ENCODE measurements around the gene PRPF8.
"Not testable (repeated sequence)": the region's sequence is repeated elsewhere in the genome, so short reads cannot be mapped to it uniquely, and the experiment has no call there.

Gene PRPF8

DNA sequence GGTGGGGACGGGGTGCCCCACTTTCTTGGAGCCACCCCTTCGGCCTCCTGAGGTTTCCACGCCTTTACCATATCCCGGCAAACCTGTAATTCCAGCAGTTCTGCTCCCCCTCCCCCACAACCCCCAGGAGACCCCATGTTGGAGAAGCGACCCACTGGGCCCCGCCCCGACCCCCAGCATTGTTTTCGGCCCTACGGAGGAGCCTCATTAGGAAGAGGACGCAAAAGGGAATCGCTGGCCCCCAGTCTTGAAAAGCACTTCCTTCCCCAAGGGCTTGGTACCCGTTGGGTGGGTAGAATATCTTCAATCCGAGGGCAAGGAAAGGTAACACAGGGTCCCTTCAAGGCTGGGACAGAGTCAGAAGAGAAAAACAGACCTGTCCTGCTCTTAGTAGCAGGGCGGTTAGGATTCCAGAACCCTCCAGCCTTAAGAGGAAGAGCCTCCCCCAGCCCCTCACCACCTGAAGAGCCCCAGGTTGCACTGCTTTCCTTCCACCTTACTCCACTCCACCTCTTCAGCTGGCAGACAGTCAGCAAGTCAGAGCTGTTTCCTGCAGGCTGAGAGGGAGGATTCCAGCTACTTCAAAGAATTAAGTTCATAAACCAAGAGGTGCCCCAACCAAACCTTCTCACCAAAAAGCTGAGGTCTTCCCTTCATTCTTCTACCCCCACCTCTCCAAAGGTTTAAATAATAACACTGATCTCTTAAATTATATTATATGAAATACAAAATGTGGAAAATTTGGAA is 26.3 kb upstream of the PRPF8 start:
- H3K4me3 ChIP-seq (replicated peaks; ENCODE audit: insufficient read depth, low read length), result no peak overlapping the region
- H3K27ac ChIP-seq (replicated peaks), result no peak overlapping the region
- peaks cover 2% of the 10 kb centered on the region for H3K27me3 ChIP-seq (ENCODE audit: insufficient read depth, poor library complexity, severe bottlenecking)
- TF ChIP-seq, protein P1, sequence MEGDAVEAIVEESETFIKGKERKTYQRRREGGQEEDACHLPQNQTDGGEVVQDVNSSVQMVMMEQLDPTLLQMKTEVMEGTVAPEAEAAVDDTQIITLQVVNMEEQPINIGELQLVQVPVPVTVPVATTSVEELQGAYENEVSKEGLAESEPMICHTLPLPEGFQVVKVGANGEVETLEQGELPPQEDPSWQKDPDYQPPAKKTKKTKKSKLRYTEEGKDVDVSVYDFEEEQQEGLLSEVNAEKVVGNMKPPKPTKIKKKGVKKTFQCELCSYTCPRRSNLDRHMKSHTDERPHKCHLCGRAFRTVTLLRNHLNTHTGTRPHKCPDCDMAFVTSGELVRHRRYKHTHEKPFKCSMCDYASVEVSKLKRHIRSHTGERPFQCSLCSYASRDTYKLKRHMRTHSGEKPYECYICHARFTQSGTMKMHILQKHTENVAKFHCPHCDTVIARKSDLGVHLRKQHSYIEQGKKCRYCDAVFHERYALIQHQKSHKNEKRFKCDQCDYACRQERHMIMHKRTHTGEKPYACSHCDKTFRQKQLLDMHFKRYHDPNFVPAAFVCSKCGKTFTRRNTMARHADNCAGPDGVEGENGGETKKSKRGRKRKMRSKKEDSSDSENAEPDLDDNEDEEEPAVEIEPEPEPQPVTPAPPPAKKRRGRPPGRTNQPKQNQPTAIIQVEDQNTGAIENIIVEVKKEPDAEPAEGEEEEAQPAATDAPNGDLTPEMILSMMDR (IDR thresholded peaks at IDR 0.05; ENCODE audit: insufficient read depth, low read length), result no peak
- TF ChIP-seq POLR2AphosphoS5 (IDR thresholded peaks at IDR 0.05; ENCODE audit: low read depth) (no peak), SPI1 (IDR thresholded peaks at IDR 0.05; ENCODE audit: borderline replicate concordance, low read depth) (no peak), GABPA (IDR thresholded peaks at IDR 0.05; ENCODE audit: low read depth) (no peak)
- no peak for DNase-seq (ENCODE audit: low read depth in 1 of 2, low spot score in 1 of 2)

DNA sequence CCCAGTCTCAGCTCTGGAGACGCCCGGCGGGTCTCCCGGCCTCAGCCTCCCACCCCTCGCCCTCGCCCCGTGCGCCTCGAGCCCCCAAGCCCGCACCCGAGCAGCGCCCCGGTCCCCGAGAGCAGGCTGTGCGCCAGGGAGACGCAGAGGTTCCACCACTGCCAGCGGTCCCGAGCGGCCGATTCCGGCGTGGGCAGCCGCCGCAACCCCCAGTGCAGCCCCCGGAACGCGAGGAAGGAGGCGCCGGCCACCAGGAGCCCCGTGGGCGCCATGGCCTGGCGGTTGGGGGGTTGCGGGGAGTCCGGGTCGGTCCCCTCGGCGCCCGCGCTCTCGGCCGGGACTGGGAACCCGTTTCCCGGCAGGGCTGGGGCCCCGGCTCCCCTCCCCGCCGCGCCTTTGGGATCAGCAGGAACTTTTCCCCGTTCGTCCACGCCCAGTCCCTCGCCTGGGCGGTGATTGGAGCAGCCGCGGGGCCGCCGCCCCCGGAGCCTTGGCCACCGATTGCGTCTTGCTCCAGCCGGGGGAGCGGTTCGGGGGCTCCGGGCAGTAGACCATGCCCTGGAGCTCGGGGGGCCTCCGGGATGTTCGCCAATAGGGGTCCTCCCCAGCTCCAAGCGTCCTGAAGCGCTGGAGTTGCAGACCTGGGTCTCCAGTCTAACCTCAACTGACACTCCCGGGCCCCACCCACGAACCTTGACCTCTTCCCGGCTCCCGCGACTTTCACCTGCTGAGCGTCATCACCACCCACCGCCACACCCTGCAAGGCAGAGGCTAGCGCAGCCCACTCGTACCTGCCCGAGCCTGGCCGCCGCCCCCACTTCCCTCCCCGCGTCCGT is 25.5 kb upstream of the PRPF8 start, which contains the start of gene TLCD2:
Gene TLCD2 (minus strand): TSS at position 407 of the 836 bp plus-strand sequence. CDS start 135 bp downstream, at position 272.
- H3K4me3 ChIP-seq (replicated peaks; ENCODE audit: insufficient read depth, low read length), result peak within 1 kb of the TSS; percentile 40
- DNase-seq (ENCODE audit: low read depth in 1 of 2, low spot score in 1 of 2), result no peak
- no peak for TF ChIP-seq SPI1 (IDR thresholded peaks at IDR 0.05; ENCODE audit: borderline replicate concordance, low read depth)
- no peak within 1 kb of the TSS for H3K27ac ChIP-seq (replicated peaks)
- H3K27me3 ChIP-seq (ENCODE audit: insufficient read depth, poor library complexity, severe bottlenecking), result peaks cover 2% of the 10 kb centered on the region

DNA sequence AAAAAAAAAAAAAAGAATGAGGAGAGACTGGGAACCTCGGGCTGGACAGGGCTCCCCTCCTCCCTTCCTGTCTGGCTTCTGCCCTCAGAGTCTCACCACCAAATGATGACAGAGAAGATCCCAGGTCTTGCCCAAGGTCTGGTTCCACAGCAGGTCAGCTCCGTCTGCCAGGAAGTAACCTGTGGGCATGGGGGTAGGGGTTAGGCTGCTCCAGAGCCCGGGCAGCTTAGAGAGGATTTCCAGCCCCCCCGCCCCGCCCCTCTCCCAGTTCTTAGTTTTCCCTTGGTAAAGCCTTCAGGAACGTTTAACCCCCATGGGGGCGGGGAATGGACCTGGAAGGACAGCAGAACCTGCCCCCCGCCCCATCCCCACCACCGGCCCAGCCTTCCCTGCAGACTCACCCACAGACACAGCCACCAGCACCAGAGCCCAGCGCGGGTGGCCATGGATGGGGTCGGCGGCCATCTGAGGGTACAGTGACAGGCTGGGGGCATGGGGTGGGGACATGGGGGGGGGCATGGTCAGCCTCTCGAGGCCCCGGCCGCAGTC is 24.8 kb upstream of the PRPF8 start:
- peaks cover 2% of the 10 kb centered on the region for H3K27me3 ChIP-seq (ENCODE audit: insufficient read depth, poor library complexity, severe bottlenecking)
- no peak overlapping the region for H3K27ac ChIP-seq (replicated peaks)
- DNase-seq (ENCODE audit: low read depth in 1 of 2, low spot score in 1 of 2), result peak in 1 of 2 experiments; percentile 55
- TF ChIP-seq, protein P1 (IDR thresholded peaks at IDR 0.05; ENCODE audit: insufficient read depth, low read length), result no peak
- TF ChIP-seq, protein P2, sequence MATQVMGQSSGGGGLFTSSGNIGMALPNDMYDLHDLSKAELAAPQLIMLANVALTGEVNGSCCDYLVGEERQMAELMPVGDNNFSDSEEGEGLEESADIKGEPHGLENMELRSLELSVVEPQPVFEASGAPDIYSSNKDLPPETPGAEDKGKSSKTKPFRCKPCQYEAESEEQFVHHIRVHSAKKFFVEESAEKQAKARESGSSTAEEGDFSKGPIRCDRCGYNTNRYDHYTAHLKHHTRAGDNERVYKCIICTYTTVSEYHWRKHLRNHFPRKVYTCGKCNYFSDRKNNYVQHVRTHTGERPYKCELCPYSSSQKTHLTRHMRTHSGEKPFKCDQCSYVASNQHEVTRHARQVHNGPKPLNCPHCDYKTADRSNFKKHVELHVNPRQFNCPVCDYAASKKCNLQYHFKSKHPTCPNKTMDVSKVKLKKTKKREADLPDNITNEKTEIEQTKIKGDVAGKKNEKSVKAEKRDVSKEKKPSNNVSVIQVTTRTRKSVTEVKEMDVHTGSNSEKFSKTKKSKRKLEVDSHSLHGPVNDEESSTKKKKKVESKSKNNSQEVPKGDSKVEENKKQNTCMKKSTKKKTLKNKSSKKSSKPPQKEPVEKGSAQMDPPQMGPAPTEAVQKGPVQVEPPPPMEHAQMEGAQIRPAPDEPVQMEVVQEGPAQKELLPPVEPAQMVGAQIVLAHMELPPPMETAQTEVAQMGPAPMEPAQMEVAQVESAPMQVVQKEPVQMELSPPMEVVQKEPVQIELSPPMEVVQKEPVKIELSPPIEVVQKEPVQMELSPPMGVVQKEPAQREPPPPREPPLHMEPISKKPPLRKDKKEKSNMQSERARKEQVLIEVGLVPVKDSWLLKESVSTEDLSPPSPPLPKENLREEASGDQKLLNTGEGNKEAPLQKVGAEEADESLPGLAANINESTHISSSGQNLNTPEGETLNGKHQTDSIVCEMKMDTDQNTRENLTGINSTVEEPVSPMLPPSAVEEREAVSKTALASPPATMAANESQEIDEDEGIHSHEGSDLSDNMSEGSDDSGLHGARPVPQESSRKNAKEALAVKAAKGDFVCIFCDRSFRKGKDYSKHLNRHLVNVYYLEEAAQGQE (IDR thresholded peaks at IDR 0.05; ENCODE audit: insufficient replicate concordance, low read depth), result no peak
- no peak for TF ChIP-seq POLR2AphosphoS5 (IDR thresholded peaks at IDR 0.05; ENCODE audit: low read depth)
- no peak for TF ChIP-seq SPI1 (IDR thresholded peaks at IDR 0.05; ENCODE audit: borderline replicate concordance, low read depth)
- no peak for TF ChIP-seq GABPA (IDR thresholded peaks at IDR 0.05; ENCODE audit: low read depth)
- peak overlapping the region; percentile 40 for H3K4me3 ChIP-seq (replicated peaks; ENCODE audit: insufficient read depth, low read length)

DNA sequence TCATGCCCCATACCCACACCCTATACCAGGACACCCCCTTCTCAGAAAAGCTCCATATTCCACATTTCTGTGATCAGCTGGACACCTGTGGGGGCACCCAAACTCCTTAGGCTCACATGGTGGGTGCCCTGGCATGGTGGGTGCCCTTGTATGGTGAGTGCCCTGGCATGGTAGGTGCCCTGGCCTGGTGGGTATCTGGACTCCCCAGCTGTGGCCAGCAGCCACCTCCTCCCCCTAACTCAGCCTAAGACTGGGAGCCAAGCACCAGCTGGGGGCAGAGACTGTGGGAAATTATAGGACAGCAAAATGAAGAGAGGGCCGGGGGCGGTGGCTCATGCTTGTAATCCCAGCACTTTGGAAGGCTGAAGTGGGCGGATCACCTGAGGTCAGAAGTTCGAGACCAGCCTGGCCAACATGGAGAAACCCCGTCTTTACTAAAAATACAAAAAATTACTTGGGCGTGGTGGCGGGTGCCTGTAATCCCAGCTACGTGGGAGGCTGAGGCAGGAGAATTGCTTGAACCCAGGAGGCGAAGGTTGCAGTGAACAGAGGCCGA is 24.2 kb upstream of the PRPF8 start:
- not testable (repeated sequence) for H3K4me3 ChIP-seq (replicated peaks; ENCODE audit: insufficient read depth, low read length); H3K27me3 ChIP-seq (ENCODE audit: insufficient read depth, poor library complexity, severe bottlenecking); H3K27ac ChIP-seq (replicated peaks); DNase-seq (ENCODE audit: low read depth in 1 of 2, low spot score in 1 of 2)

DNA sequence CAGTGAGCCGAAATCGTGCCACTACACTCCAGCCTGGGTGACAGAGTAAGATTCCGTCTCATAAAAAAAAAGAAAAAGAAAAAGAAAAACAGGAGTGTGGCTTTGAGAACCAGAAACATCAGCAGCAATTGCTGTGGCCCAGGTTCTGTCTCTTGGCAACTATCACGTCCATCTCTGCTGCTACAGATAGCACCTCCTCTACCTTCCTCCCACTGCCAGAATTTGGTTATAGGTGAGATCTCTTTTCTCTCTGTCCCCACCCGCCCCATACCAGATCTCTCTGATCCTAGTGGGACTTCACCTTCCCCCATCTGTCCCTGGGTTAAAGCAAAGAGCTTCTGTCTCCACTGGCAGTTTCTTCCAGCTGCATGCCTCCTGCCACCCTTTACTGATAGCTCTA is 22.4 kb upstream of the PRPF8 start:
- no peak overlapping the region for H3K27ac ChIP-seq (replicated peaks)
- H3K27me3 ChIP-seq (ENCODE audit: insufficient read depth, poor library complexity, severe bottlenecking), result peaks cover 2% of the 10 kb centered on the region
- TF ChIP-seq GABPA (IDR thresholded peaks at IDR 0.05; ENCODE audit: low read depth) (no peak), SPI1 (IDR thresholded peaks at IDR 0.05; ENCODE audit: borderline replicate concordance, low read depth) (no peak), POLR2AphosphoS5 (IDR thresholded peaks at IDR 0.05; ENCODE audit: low read depth) (no peak)
- TF ChIP-seq, protein P1 (IDR thresholded peaks at IDR 0.05; ENCODE audit: insufficient read depth, low read length), result no peak
- TF ChIP-seq, protein P2 (IDR thresholded peaks at IDR 0.05; ENCODE audit: insufficient replicate concordance, low read depth), result no peak
- no peak for DNase-seq (ENCODE audit: low read depth in 1 of 2, low spot score in 1 of 2)
- no peak overlapping the region for H3K4me3 ChIP-seq (replicated peaks; ENCODE audit: insufficient read depth, low read length)
